GM06990 (cell line): ENCODE results near the gene TJP2.

ENCODE experiments used
- DNase-seq: peaks from one replicate; pipeline ENCODE4 v3.0.0-alpha.2; 2011; ENCODE audit not compliant: insufficient read length; ENCODE audit errors: extremely low read depth
- H3K27me3 ChIP-seq: replicated peaks from 2 replicates; pipeline ENCODE4 v1.6.0; 2011; ENCODE audit warnings: low read length; ENCODE audit not compliant: control insufficient read depth, insufficient read depth
- H3K36me3 ChIP-seq: 2 replicates; pipeline ENCODE4 v1.5.1; 2011; ENCODE audit warnings: low read length; ENCODE audit not compliant: control insufficient read depth, insufficient read depth
- H3K4me3 ChIP-seq: replicated peaks from 2 replicates; pipeline ENCODE4 v1.5.1; 2011; ENCODE audit warnings: low read depth, mild to moderate bottlenecking, control low read depth, low read length
- TF ChIP-seq, protein P1 (sequence below): IDR thresholded peaks from 2 replicates; pipeline ENCODE4 v1.5.1; 2011; ENCODE audit warnings: low read length, control low read depth, mild to moderate bottlenecking, inconsistent platforms; ENCODE audit not compliant: insufficient read depth, poor library complexity, severe bottlenecking

Gene TJP2

GRCh38 chr9:69199769-69200470, 25.8 kb downstream of the TJP2 start:
- H3K4me3 ChIP-seq, result no peak overlapping the region
- TF ChIP-seq, protein P1, sequence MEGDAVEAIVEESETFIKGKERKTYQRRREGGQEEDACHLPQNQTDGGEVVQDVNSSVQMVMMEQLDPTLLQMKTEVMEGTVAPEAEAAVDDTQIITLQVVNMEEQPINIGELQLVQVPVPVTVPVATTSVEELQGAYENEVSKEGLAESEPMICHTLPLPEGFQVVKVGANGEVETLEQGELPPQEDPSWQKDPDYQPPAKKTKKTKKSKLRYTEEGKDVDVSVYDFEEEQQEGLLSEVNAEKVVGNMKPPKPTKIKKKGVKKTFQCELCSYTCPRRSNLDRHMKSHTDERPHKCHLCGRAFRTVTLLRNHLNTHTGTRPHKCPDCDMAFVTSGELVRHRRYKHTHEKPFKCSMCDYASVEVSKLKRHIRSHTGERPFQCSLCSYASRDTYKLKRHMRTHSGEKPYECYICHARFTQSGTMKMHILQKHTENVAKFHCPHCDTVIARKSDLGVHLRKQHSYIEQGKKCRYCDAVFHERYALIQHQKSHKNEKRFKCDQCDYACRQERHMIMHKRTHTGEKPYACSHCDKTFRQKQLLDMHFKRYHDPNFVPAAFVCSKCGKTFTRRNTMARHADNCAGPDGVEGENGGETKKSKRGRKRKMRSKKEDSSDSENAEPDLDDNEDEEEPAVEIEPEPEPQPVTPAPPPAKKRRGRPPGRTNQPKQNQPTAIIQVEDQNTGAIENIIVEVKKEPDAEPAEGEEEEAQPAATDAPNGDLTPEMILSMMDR, result no peak
- H3K36me3 ChIP-seq, result no peaks in the 10 kb centered on the region
- no peak for DNase-seq
- no peaks in the 10 kb centered on the region for H3K27me3 ChIP-seq

- no peaks in the 10 kb centered on the region for H3K36me3 ChIP-seq
Observed at GRCh38 chr9:69202556-69202955, 28.5 kb downstream of the TJP2 start.

GRCh38 chr9:69204326-69204725, 30.2 kb downstream of the TJP2 start:
- DNase-seq, result no peak
- Histone ChIP-seq H3K27me3 (no peaks in the 10 kb centered on the region), H3K4me3 (no peak overlapping the region), H3K36me3 (no peaks in the 10 kb centered on the region)
- TF ChIP-seq, protein P1, result no peak

More at GRCh38 chr9:69202556-69202955, 28.5 kb downstream of the TJP2 start:
- Histone ChIP-seq H3K4me3 (no peak overlapping the region), H3K27me3 (no peaks in the 10 kb centered on the region)
- TF ChIP-seq, protein P1, result no peak
- DNase-seq, result no peak

DNA sequence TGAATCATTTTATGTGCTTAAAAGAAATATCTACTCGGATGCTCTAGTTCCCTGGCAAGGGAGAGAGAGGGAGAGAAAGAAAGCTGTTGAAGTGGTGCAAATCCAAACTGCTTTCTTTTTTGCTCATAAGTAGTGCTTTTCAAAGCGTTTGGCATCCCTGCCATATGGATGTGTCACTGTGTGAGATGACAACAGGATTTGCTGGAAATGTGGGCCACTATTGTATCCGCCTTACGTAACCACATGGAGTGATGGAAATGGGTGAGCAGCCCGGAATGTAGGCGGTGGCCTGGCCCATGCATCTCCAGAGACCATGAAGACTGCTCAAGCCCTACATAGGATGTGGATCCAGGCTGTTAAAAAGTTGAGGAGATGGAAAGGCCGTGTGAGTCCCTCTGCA, 30.8 kb downstream of the TJP2 start:
- Histone ChIP-seq H3K4me3 (no peak overlapping the region), H3K36me3 (no peaks in the 10 kb centered on the region), H3K27me3 (no peaks in the 10 kb centered on the region)
- no peak for DNase-seq
- TF ChIP-seq, protein P1, result no peak

DNA sequence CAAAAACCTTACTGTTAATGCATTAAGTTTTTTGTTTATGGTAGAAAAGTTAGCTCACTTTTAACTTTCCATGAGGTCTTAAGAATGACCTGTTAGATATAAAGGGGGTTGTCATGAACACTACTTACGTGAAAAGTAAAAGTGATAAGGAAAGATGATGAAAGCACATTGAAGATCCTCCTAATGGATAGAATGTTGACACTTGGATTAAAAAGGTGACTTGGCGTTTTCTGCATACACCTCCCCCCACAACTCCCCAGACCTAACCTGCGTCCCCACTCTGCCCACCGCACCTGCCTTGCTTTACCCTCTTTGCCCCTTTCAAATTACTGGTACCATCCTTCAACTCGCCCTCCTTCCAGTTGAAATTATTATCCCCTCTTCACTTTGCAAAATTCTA, 32.0 kb downstream of the TJP2 start:
- Histone ChIP-seq H3K27me3 (no peaks in the 10 kb centered on the region), H3K36me3 (no peaks in the 10 kb centered on the region), H3K4me3 (no peak overlapping the region)
- DNase-seq, result no peak
- TF ChIP-seq, protein P1, result no peak

DNA sequence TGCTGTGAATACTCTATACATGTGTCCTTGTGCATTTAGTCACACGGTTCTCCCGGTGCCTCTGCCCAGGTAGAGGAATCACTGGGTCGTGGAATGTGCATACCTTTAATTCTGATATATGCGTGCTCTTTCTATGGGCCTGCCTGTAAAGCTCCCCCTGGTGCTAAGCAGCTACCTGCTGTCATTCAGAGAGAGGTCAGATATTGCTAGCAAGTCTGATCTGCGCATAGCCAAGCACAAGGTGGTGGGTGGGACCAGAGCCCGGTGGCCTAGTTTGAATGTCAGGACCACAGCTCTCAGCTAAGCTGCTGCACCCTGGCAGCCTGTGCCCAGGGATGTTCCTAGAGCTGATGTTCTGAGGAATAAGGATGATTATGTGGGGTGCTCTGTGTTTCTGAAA, 33.4 kb downstream of the TJP2 start:
- TF ChIP-seq, protein P1, result peak; percentile 24
- no peak for DNase-seq
- Histone ChIP-seq H3K36me3 (no peaks in the 10 kb centered on the region), H3K27me3 (no peaks in the 10 kb centered on the region), H3K4me3 (no peak overlapping the region)
